OCI-LY7 (cell line): ENCODE data around the gene DDX39A. TPM values are rescaled to one million over a fixed set of nuclear protein-coding genes. Genes with fewer than 3 reads are reported as not detected.
"Not testable (repeated sequence)": the region's sequence is repeated elsewhere in the genome, so short reads cannot be mapped to it uniquely, and the experiment has no call there.

Experiments
- BruUV-seq: library from RNA; stranded (reverse); fragments of 400-500 nt; replicated peaks from 2 replicates; lab custom pipeline; 2021; lab: Mats Ljungman, UMichigan
- CTCF ChIA-PET: fragments of 300-600 bp; sonication (Branson Sonifier 250); formaldehyde crosslinking; loops from one replicate; lab custom pipeline; 2022; ENCODE audit warnings: antibody characterized with exemption; ENCODE audit not compliant: unreplicated experiment; lab: Charles Lee
- POLR2A ChIA-PET: fragments of 300-600 bp; sonication (Branson Sonifier 250); formaldehyde crosslinking; loops from one replicate; lab custom pipeline; 2022; ENCODE audit warnings: antibody characterized with exemption; lab: Charles Lee
- DNase-seq: peaks from one replicate; pipeline ENCODE4 v3.0.0-alpha.2; 2015; ENCODE audit warnings: low spot score
- H2AFZ ChIP-seq: fragments of 200-600 bp; sonication (generic), shearing (Covaris generic); 2 replicates; pipeline ENCODE4 v1.6.1; 2014; ENCODE audit warnings: mild to moderate bottlenecking, antibody characterized with exemption, low read length, moderate library complexity
- H3K27ac ChIP-seq: fragments of 200-600 bp; sonication (generic); 2 replicates; pipeline ENCODE4 v1.5.1; 2014; ENCODE audit warnings: mixed run types, low read depth, mild to moderate bottlenecking, moderate library complexity, low read length, inconsistent platforms; ENCODE audit not compliant: poor library complexity, severe bottlenecking
- H3K36me3 ChIP-seq: fragments of 200-600 bp; sonication (generic); 2 replicates; pipeline ENCODE4 v1.6.1; 2014; ENCODE audit warnings: mild to moderate bottlenecking, antibody characterized with exemption, low read length, moderate library complexity, mixed read lengths; ENCODE audit not compliant: insufficient read depth
- H3K4me1 ChIP-seq: fragments of 200-600 bp; sonication (generic); 2 replicates; pipeline ENCODE4 v1.5.1; 2014; ENCODE audit warnings: mild to moderate bottlenecking, low read length; ENCODE audit not compliant: insufficient read depth, poor library complexity, severe bottlenecking
- H3K4me2 ChIP-seq: fragments of 200-600 bp; sonication (generic); 2 replicates; pipeline ENCODE4 v1.6.1; 2014; ENCODE audit warnings: mild to moderate bottlenecking, low read length
- H3K4me3 ChIP-seq: fragments of 200-600 bp; sonication (generic); 2 replicates; pipeline ENCODE4 v1.5.1; 2014; ENCODE audit warnings: mild to moderate bottlenecking, low read depth, low read length; ENCODE audit not compliant: poor library complexity, severe bottlenecking
- H3K79me2 ChIP-seq: fragments of 200-600 bp; sonication (generic); 2 replicates; pipeline ENCODE4 v1.6.1; 2016; ENCODE audit warnings: low read depth, mild to moderate bottlenecking, low read length, moderate library complexity, mixed read lengths; ENCODE audit not compliant: insufficient read depth
- H3K9me2 ChIP-seq: fragments of 200-600 bp; sonication (generic); 2 replicates; pipeline ENCODE4 v1.6.1; 2016; ENCODE audit warnings: mild to moderate bottlenecking, low read length, mixed read lengths; ENCODE audit not compliant: insufficient read depth
- H3K9me3 ChIP-seq: fragments of 200-600 bp; sonication (generic); 2 replicates; pipeline ENCODE4 v1.6.1; 2014; ENCODE audit warnings: mild to moderate bottlenecking, mixed run types, low read length, mixed read lengths
- H4K20me1 ChIP-seq: fragments of 200-600 bp; sonication (generic); 2 replicates; pipeline ENCODE4 v1.6.1; 2014; ENCODE audit warnings: mild to moderate bottlenecking, antibody characterized with exemption, low read length, moderate library complexity, mixed read lengths; ENCODE audit not compliant: insufficient read depth
- EZH2phosphoT487 ChIP-seq: fragments of 200-600 bp; sonication (generic); IDR thresholded peaks from 2 replicates; pipeline ENCODE4 v1.6.1; 2018; ENCODE audit warnings: low read depth, borderline replicate concordance, mild to moderate bottlenecking, mixed run types, antibody characterized with exemption, low read length, moderate library complexity, mixed read lengths
- intact Hi-C: fragments of 100-400 bp; cut with micrococcal nuclease; formaldehyde crosslinking; loops from one replicate; pipeline ENCODE4 v1.10.0; 2022; ENCODE audit not compliant: unreplicated experiment
- total RNA-seq, 2 experiments: library from RNA; depleted of rRNA in 1 of 2; stranded (reverse); fragments of >200 nt in 1 of 2; shearing (Covaris generic) in 1 of 2; gene quantifications; 2 replicates each; pipeline ENCODE4 v1.2.3, GENCODE V29; 2014 to 2022
- TF ChIP-seq, protein P1 (sequence below): fragments of 200-600 bp; sonication (generic); conservative IDR thresholded peaks from 2 replicates; pipeline ENCODE4 v1.5.1; 2014; ENCODE audit warnings: mild to moderate bottlenecking, antibody characterized with exemption, low read length, moderate library complexity, mixed read lengths

Gene DDX39A
- total RNA-seq, 2 experiments from 2014 or later: 294 to 474 TPM

DNA sequence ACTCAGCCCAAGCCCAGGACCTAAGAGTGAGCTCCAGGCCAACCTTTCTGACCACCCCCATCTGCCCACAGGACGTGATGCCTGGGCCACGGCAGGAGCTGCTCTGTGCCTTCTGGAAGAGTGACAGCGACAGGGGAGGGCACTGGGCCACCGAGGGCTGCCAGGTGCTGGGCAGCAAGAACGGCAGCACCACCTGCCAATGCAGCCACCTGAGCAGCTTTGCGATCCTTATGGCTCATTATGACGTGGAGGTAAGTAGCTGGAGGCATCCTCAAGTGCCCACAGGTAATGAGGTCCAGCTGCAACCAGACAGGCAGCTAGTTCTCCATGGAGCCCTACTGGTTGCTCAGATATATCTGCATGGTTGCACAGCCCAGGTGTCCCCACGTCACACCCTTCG, 14.8 kb downstream of the DDX39A start:
- DNase-seq: no peak
- Histone ChIP-seq H3K4me1 (peaks cover 4% of the 10 kb centered on the region), H3K9me3 (no peaks in the 10 kb centered on the region), H4K20me1 (no peaks in the 10 kb centered on the region), H2AFZ (no peak overlapping the region), H3K79me2 (no peaks in the 10 kb centered on the region), H3K4me3 (no peak overlapping the region), H3K4me2 (no peak overlapping the region), H3K36me3 (peaks cover 72% of the 10 kb centered on the region), H3K9me2 (no peaks in the 10 kb centered on the region), H3K27ac (no peak overlapping the region)
- POLR2A ChIA-PET: interaction anchor here (0.5 to 0.7 kb wide), 4 partner anchors 33 to 111 kb away, joined by 3 read pairs; no protein-coding TSS in a partner anchor
- CTCF ChIA-PET: no interaction called here
- no TSS peak for BruUV-seq
- TF ChIP-seq, protein P1, sequence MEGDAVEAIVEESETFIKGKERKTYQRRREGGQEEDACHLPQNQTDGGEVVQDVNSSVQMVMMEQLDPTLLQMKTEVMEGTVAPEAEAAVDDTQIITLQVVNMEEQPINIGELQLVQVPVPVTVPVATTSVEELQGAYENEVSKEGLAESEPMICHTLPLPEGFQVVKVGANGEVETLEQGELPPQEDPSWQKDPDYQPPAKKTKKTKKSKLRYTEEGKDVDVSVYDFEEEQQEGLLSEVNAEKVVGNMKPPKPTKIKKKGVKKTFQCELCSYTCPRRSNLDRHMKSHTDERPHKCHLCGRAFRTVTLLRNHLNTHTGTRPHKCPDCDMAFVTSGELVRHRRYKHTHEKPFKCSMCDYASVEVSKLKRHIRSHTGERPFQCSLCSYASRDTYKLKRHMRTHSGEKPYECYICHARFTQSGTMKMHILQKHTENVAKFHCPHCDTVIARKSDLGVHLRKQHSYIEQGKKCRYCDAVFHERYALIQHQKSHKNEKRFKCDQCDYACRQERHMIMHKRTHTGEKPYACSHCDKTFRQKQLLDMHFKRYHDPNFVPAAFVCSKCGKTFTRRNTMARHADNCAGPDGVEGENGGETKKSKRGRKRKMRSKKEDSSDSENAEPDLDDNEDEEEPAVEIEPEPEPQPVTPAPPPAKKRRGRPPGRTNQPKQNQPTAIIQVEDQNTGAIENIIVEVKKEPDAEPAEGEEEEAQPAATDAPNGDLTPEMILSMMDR: no peak
- intact Hi-C loops: no loop called here

DNA sequence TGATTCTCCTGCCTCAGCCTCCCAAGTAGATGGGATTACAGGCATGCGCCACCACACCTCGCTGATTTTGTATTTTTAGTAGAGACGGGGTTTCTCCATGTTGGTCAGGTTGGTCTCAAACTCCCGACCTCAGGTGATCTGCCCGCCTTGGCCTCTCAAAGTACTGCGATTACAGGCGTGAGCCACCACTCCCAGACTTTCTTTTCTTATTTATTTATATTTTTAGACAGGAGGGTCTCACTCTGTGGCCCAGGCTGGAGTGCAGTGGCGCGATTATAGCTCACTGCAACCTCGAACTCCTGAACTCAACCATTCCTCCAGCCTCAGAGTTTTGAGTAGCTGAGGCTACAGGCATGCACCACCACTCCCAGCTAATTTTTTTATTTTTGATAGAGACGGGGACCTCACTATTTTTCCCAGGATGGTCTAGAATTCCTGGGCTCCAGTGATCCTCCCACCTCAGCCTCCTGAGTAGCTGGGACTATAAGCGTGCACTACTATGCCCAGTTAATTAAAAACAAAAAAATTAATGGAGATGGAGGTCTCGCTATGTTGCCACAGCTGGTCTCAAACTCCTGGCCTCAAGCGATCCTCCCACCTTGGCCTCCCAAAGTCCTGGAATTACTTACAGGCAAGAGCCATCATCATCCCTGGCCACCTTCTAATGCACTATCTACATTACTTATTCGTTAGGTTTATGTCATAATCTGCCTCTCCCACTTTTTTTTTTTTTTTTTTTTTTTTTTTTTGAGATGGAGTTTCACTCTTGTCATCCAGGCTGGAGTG, 15.8 kb downstream of the DDX39A start:
- POLR2A ChIA-PET: interaction anchor here (0.6 kb wide), 1 partner anchor 33 kb away, joined by 3 read pairs; no protein-coding TSS in a partner anchor
- not testable (repeated sequence) for DNase-seq
- peaks cover 62% of the 10 kb centered on the region for H3K36me3 ChIP-seq

DNA sequence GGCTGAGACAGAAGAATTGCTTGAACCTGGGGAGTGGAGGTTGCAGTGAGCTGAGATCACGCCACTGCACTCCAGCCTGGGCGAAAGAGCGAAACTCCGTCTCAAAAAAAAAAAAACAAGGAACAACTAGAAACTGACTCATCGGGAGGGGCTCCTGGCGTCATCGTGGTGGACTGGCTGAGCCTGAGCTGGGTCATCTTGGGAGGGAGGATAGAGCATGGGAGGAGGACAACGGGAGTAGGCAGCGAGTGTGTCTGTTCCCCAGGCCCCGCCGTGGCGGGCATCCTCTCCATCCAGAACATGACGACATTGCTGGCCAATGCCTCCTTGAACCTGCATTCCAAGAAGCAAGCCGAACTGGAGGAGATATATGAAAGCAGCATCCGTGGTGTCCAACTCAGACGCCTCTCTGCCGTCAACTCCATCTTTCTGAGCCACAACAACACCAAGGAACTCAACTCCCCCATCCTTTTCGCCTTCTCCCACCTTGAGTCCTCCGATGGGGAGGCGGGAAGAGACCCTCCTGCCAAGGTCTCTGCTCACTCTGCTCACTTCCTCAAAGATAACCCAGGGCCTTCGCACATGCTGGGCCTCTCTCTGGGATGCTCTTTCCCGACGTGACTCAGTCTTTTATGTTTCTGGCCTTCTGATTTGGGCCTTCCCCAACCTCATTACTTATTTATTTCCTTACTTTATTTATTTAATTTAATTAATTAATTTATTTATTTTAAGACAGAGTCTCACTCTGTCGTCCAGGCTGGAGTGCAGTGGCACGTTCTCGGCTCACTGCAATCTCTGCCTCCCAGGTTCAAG, 16.6 kb downstream of the DDX39A start:
- BruUV-seq: no TSS peak
- Histone ChIP-seq H3K36me3 (peaks cover 54% of the 10 kb centered on the region), H3K79me2 (no peaks in the 10 kb centered on the region), H3K27ac (no peak overlapping the region), H2AFZ (no peak overlapping the region), H3K4me2 (no peak overlapping the region), H3K4me3 (no peak overlapping the region), H3K4me1 (peaks cover 4% of the 10 kb centered on the region), H3K9me3 (no peaks in the 10 kb centered on the region), H4K20me1 (no peaks in the 10 kb centered on the region), H3K9me2 (no peaks in the 10 kb centered on the region)
- intact Hi-C loops: no loop called here
- no peak for DNase-seq
- ChIA-PET CTCF (interaction anchor here (0.6 to 0.7 kb wide), 2 partner anchors 136 to 260 kb away, joined by 3 to 5 read pairs; no protein-coding TSS in a partner anchor), POLR2A (no interaction called here)
- TF ChIP-seq, protein P1: no peak
- no peak for TF ChIP-seq EZH2phosphoT487

More for the DNA sequence above, 15.8 kb downstream of the DDX39A start:
- H2AFZ ChIP-seq, H3K4me3 ChIP-seq, H3K4me2 ChIP-seq, intact Hi-C loops, H3K27ac ChIP-seq, H3K79me2 ChIP-seq, H3K9me2 ChIP-seq, H3K4me1 ChIP-seq, H3K9me3 ChIP-seq, H4K20me1 ChIP-seq, BruUV-seq: not testable (repeated sequence)
- CTCF ChIA-PET: interaction anchor here (0.7 kb wide), 1 partner anchor 261 kb away, joined by 3 read pairs; no protein-coding TSS in a partner anchor
